Sigmoid colon (tissue), 7 donors: ENCODE measurements around the gene SNX21. TPM values are rescaled to one million over a fixed set of nuclear protein-coding genes. Genes with fewer than 3 reads are reported as not detected.

Experiments
- DNase-seq: peaks from one replicate; pipeline ENCODE4 v3.0.0-alpha.2; 2019
- H3K27ac ChIP-seq, 4 donors: fragments of 200-600 bp; sonication (generic); one replicate each; pipeline ENCODE4 v1.5.1; 2016 to 2019; ENCODE audit warnings: mild to moderate bottlenecking in 1 of 4
- H3K27me3 ChIP-seq, 3 donors: fragments of 200-600 bp; sonication (generic); one replicate each; pipeline ENCODE4 v1.5.1; 2019; ENCODE audit warnings: mild to moderate bottlenecking in 1 of 3
- H3K36me3 ChIP-seq, 4 donors: fragments of 200-600 bp; sonication (generic); one replicate each; pipeline ENCODE4 v1.5.1; 2016 to 2019
- H3K4me1 ChIP-seq, 4 donors: fragments of 200-600 bp; sonication (generic); one replicate each; pipeline ENCODE4 v1.5.1; 2017 to 2019
- H3K4me3 ChIP-seq, 4 donors: fragments of 200-600 bp; sonication (generic); one replicate each; pipeline ENCODE4 v1.5.1; 2017 to 2019; ENCODE audit warnings: mild to moderate bottlenecking in 2 of 4, moderate library complexity in 1 of 4
- H3K9me3 ChIP-seq, 4 donors: fragments of 200-600 bp in 3 of 4; sonication (generic) in 3 of 4; one replicate each; pipeline versions ENCODE4 v1.5.1 to v1.6.1; 2013 to 2019
- CTCF ChIP-seq, 4 experiments: fragments of 450-650 bp in 3 of 4; fragments of 200-600 bp in 1 of 4; IDR thresholded peaks; one replicate each; pipeline ENCODE4 v1.5.1; 2016 to 2019; ENCODE audit warnings: antibody characterized with exemption in 4 of 4, mild to moderate bottlenecking in 3 of 4, moderate library complexity in 2 of 4
- EP300 ChIP-seq, 4 donors: sonication (generic); formaldehyde crosslinking; IDR thresholded peaks; one replicate each; pipeline ENCODE4 v1.6.1; 2017; ENCODE audit warnings: antibody characterized with exemption in 4 of 4
- POLR2A ChIP-seq, 2 donors: fragments of 450-650 bp; IDR thresholded peaks; one replicate each; pipeline ENCODE4 v1.6.1; 2016; ENCODE audit warnings: antibody characterized with exemption in 2 of 2, mild to moderate bottlenecking in 2 of 2, moderate library complexity in 2 of 2
- POLR2AphosphoS5 ChIP-seq, 4 donors: sonication (generic); formaldehyde crosslinking; IDR thresholded peaks; one replicate each; pipeline ENCODE4 v1.6.1; 2017; ENCODE audit warnings: antibody characterized with exemption in 4 of 4
- WGBS, 2 donors: extraction: QIAGEN DNeasy Blood & Tissue Kit; methylation state at CpG; one replicate each; pipeline ENCODE4 v1.1.7; 2013; 5-methylcytosine and 5-hydroxymethylcytosine counted together
- intact Hi-C: fragments of 100-400 bp; cut with DNase I; formaldehyde crosslinking; loops from one replicate; pipeline ENCODE4 v1.15.1; 2023
- polyA plus RNA-seq, 3 donors: library from polyadenylated mRNA; stranded (reverse); fragments of 200-250 nt; gene quantifications; one replicate each; pipeline ENCODE4 v1.2.3, GENCODE V29; 2013
- total RNA-seq, 4 donors: library from RNA; depleted of rRNA; stranded (reverse); fragments of >200 nt; gene quantifications; one replicate each; pipeline ENCODE4 v1.1.0, GENCODE V29; 2016
- donor health status: healthy with polysubstance abuse.
- donor health status: Bipolar disorder and iron deficiency.
- donor health status: healthy.

The SNX21 gene
- total and polyA plus RNA-seq, 7 donors = 10.4 to 82.5 (median 46.7) TPM

GRCh38 chr20:45886590-45887345 is 53.2 kb downstream of the SNX21 start:
- no peaks in the 10 kb centered on the region for H3K27me3 ChIP-seq
- no peak overlapping the region for H3K4me3 ChIP-seq
- no peak for DNase-seq
- H3K9me3 ChIP-seq = no peaks in the 10 kb centered on the region
- H3K4me1 ChIP-seq = peaks cover 0 to 33% (median 27%) of the 10 kb centered on the region in 4 donors
- peaks cover 6 to 50% (median 12%) of the 10 kb centered on the region in 4 donors for H3K36me3 ChIP-seq
- TF ChIP-seq POLR2AphosphoS5 (IDR thresholded peaks at IDR 0.05) (no peak), CTCF (IDR thresholded peaks at IDR 0.05) (no peak), POLR2A (IDR thresholded peaks at IDR 0.05) (no peak), EP300 (IDR thresholded peaks at IDR 0.05) (no peak)
- intact Hi-C loops = no loop called here
- H3K27ac ChIP-seq = no peak overlapping the region
- WGBS, 2 donors = 93 to 94% methylated on average over 19 of the region's 19 CpGs

- H3K4me1 ChIP-seq = peaks cover 0 to 34% (median 28%) of the 10 kb centered on the region in 4 donors
These were observed 53.7 kb downstream of the SNX21 start, which contains the start of gene SPATA25 for GRCh38 chr20:45887346-45887715. SPATA25 (minus strand) TSS chr20:45887622; CDS start chr20:45887590, 32 bp downstream.

GRCh38 chr20:45888681-45889080 is 55.1 kb downstream of the SNX21 start:
- Histone ChIP-seq H3K9me3 (no peaks in the 10 kb centered on the region), H3K4me3 (no peak overlapping the region), H3K36me3 (peaks cover under 1 to 51% (median 2%) of the 10 kb centered on the region in 4 donors), H3K4me1 (peaks cover 0 to 45% (median 32%) of the 10 kb centered on the region in 4 donors), H3K27me3 (no peaks in the 10 kb centered on the region), H3K27ac (no peak overlapping the region)
- intact Hi-C loops = no loop called here
- TF ChIP-seq POLR2A (IDR thresholded peaks at IDR 0.05) = no peak
- no peak for TF ChIP-seq EP300 (IDR thresholded peaks at IDR 0.05)
- no peak for TF ChIP-seq POLR2AphosphoS5 (IDR thresholded peaks at IDR 0.05)
- no peak for TF ChIP-seq CTCF (IDR thresholded peaks at IDR 0.05)
- DNase-seq = no peak
- WGBS, 2 donors = 90 to 96% methylated on average over 3 of the region's 3 CpGs

More at GRCh38 chr20:45887346-45887715, 53.7 kb downstream of the SNX21 start, which contains the start of gene SPATA25:
- H3K9me3 ChIP-seq = no peaks in the 10 kb centered on the region
- no peak within 1 kb of the TSS for H3K4me3 ChIP-seq
- H3K27ac ChIP-seq = no peak within 1 kb of the TSS
- 92 to 94% methylated on average over 8 of the region's 8 CpGs for WGBS, 2 donors
- DNase-seq = no peak
- no peak for TF ChIP-seq CTCF (IDR thresholded peaks at IDR 0.05)
- TF ChIP-seq POLR2AphosphoS5 (IDR thresholded peaks at IDR 0.05) = no peak
- TF ChIP-seq EP300 (IDR thresholded peaks at IDR 0.05) = no peak
- no peak for TF ChIP-seq POLR2A (IDR thresholded peaks at IDR 0.05)
- peaks cover 6 to 51% (median 12%) of the 10 kb centered on the region in 4 donors for H3K36me3 ChIP-seq
- no peaks in the 10 kb centered on the region for H3K27me3 ChIP-seq
- intact Hi-C loops = no loop called here

- Histone ChIP-seq H3K4me1 (peaks cover 0 to 40% (median 29%) of the 10 kb centered on the region in 4 donors), H3K27me3 (no peaks in the 10 kb centered on the region), H3K36me3 (peaks cover 7 to 51% (median 14%) of the 10 kb centered on the region in 4 donors), H3K27ac (peak overlapping the region; percentile 89 to 93 (median 91)), H3K9me3 (no peaks in the 10 kb centered on the region), H3K4me3 (peak overlapping the region; percentile 57 to 95 (median 81))
- DNase-seq = peak; percentile 94
- intact Hi-C loops = loop anchor here (2.0 to 5.0 kb wide), 3 partner anchors 44 to 92 kb away; partner anchors contain the start of genes PCIF1 and SNX21
- 1% methylated on average over 79 of the region's 79 CpGs for WGBS, 2 donors
- TF ChIP-seq POLR2AphosphoS5 (IDR thresholded peaks at IDR 0.05) (peak; percentile 14 to 54 (median 46)), CTCF (IDR thresholded peaks at IDR 0.05) (peak in 3 of 4 experiments; percentile 42 to 67 (median 56)), EP300 (IDR thresholded peaks at IDR 0.05) (no peak)
These were observed 56.7 kb downstream of the SNX21 start for GRCh38 chr20:45890077-45890984.
